ENCODE data around the gene LRSAM1.

The LRSAM1 gene

DNA sequence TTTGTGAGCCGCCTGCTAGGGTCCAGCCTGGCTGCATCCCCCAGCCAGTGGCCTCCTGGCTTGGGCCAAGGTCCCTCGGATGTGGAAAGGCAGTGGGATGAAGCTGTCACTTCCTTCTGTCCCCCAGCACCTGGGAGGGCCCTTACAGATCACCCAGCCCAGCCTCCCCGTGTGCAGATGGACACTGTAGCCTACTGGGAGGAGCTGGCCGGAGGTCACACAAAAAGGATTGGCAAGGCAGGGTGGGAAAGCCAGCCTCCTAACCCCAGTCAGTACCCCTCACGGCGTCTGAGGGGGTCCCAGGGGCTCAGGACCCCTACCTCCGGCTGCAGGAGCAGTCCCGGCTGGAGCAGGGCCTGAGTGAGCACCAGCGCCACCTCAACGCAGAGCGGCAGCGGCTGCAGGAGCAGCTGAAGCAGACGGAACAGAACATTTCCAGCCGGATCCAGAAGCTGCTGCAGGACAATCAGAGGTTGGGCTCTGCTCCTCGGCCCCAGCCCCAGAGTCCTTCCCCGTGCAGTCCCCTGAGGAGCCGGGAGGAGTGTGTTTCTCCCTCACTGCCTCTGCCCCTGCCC is 28.3 kb downstream of the LRSAM1 start:
- Histone ChIP-seq H3K9me3 (ENCODE audit: severe bottlenecking) (no peaks in the 10 kb centered on the region), H3K27ac (ENCODE audit: poor library complexity, severe bottlenecking) (no peak overlapping the region), H3K27me3 (ENCODE audit: insufficient read depth, poor library complexity, severe bottlenecking) (no peaks in the 10 kb centered on the region), H3K36me3 (ENCODE audit: low read depth) (peaks cover 52% of the 10 kb centered on the region), H3K4me3 (ENCODE audit: severe bottlenecking) (no peak overlapping the region), H3K4me1 (ENCODE audit: insufficient read depth, poor library complexity, severe bottlenecking) (no peaks in the 10 kb centered on the region)
- TF ChIP-seq, protein P1, sequence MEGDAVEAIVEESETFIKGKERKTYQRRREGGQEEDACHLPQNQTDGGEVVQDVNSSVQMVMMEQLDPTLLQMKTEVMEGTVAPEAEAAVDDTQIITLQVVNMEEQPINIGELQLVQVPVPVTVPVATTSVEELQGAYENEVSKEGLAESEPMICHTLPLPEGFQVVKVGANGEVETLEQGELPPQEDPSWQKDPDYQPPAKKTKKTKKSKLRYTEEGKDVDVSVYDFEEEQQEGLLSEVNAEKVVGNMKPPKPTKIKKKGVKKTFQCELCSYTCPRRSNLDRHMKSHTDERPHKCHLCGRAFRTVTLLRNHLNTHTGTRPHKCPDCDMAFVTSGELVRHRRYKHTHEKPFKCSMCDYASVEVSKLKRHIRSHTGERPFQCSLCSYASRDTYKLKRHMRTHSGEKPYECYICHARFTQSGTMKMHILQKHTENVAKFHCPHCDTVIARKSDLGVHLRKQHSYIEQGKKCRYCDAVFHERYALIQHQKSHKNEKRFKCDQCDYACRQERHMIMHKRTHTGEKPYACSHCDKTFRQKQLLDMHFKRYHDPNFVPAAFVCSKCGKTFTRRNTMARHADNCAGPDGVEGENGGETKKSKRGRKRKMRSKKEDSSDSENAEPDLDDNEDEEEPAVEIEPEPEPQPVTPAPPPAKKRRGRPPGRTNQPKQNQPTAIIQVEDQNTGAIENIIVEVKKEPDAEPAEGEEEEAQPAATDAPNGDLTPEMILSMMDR (IDR thresholded peaks at IDR 0.05; ENCODE audit: poor library complexity, severe bottlenecking): no peak
- no peak for DNase-seq (ENCODE audit: low spot score)
- ATAC-seq (ENCODE audit: low read depth): no peak

DNA sequence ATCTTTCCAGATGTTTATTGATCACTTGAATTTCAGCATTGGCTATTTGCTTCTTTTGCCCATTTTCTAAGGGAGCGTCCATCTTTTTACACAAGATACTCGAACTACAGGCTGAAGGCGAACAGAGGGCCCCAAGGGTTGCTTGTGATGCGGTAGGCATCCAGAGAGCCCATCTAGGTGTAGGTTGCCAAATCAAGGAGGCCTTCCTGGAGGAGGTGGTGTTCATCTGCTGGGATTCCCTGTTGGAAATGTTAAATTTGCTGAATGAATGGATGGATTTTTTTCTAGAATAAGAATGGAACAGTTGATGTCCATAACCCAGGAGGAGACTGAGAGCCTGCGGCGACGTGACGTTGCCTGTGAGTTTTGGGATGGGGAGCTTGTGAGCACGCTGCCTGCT is 31.4 kb downstream of the LRSAM1 start:
- H3K4me1 ChIP-seq (ENCODE audit: insufficient read depth, poor library complexity, severe bottlenecking): no peaks in the 10 kb centered on the region
- H3K36me3 ChIP-seq (ENCODE audit: low read depth): peaks cover 72% of the 10 kb centered on the region
- no peak overlapping the region for H3K27ac ChIP-seq (ENCODE audit: poor library complexity, severe bottlenecking)
- no peaks in the 10 kb centered on the region for H3K9me3 ChIP-seq (ENCODE audit: severe bottlenecking)
- no peak for DNase-seq (ENCODE audit: low spot score)
- TF ChIP-seq, protein P1 (IDR thresholded peaks at IDR 0.05; ENCODE audit: poor library complexity, severe bottlenecking): no peak
- no peak for ATAC-seq (ENCODE audit: low read depth)
- H3K4me3 ChIP-seq (ENCODE audit: severe bottlenecking): no peak overlapping the region
- no peaks in the 10 kb centered on the region for H3K27me3 ChIP-seq (ENCODE audit: insufficient read depth, poor library complexity, severe bottlenecking)

DNA sequence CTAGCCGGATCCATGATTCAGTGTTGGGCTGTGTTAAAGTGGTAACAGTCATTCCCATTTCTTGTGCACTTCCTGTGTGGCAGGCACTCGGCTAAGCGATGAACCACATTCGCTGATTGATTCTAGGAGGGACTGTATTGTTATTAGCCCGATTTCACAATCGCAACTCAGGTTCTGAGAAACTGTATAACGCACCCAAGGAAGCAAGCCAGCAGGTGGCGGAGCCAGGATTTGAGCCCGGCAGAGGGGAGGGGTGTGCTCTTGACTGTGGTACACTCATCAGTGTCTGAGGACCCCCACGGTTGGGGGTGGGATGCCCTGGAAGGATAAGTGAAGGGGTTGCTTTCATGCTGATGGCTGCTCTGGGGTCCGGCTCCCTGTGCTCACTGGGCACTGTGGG is 34.7 kb downstream of the LRSAM1 start:
- no peak for ATAC-seq (ENCODE audit: low read depth)
- H3K4me3 ChIP-seq (ENCODE audit: severe bottlenecking): no peak overlapping the region
- TF ChIP-seq, protein P1 (IDR thresholded peaks at IDR 0.05; ENCODE audit: poor library complexity, severe bottlenecking): no peak

DNA sequence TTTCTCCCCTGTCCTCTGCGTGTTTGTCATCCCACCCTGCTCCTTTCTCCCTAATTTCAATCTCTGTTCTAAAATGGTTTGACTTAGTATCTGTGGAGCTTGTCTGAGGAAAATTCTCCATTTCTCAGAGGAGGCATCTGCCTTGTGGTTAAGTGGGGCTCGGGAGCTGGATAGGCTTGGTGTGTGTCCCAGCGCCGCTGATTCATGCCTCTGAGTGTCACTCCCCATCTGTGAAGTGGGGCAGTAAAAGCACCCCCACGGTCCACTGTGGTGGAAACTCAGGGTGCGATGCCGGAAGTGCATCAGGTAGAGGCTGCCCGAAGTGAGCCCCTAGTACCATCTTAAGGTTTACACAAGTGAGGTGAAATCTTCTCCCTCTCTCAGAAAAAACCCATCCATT is 37.6 kb downstream of the LRSAM1 start:
- Histone ChIP-seq H3K27ac (ENCODE audit: poor library complexity, severe bottlenecking) (no peak overlapping the region), H3K4me1 (ENCODE audit: insufficient read depth, poor library complexity, severe bottlenecking) (no peaks in the 10 kb centered on the region), H3K27me3 (ENCODE audit: insufficient read depth, poor library complexity, severe bottlenecking) (no peaks in the 10 kb centered on the region), H3K9me3 (ENCODE audit: severe bottlenecking) (no peaks in the 10 kb centered on the region), H3K4me3 (ENCODE audit: severe bottlenecking) (no peak overlapping the region), H3K36me3 (ENCODE audit: low read depth) (peaks cover 56% of the 10 kb centered on the region)
- TF ChIP-seq, protein P1 (IDR thresholded peaks at IDR 0.05; ENCODE audit: poor library complexity, severe bottlenecking): no peak
- no peak for DNase-seq (ENCODE audit: low spot score)
- ATAC-seq (ENCODE audit: low read depth): no peak

More for the DNA sequence above, 34.7 kb downstream of the LRSAM1 start:
- DNase-seq (ENCODE audit: low spot score): no peak
- Histone ChIP-seq H3K36me3 (ENCODE audit: low read depth) (peaks cover 67% of the 10 kb centered on the region), H3K9me3 (ENCODE audit: severe bottlenecking) (no peaks in the 10 kb centered on the region), H3K4me1 (ENCODE audit: insufficient read depth, poor library complexity, severe bottlenecking) (no peaks in the 10 kb centered on the region), H3K27ac (ENCODE audit: poor library complexity, severe bottlenecking) (no peak overlapping the region), H3K27me3 (ENCODE audit: insufficient read depth, poor library complexity, severe bottlenecking) (no peaks in the 10 kb centered on the region)

DNA sequence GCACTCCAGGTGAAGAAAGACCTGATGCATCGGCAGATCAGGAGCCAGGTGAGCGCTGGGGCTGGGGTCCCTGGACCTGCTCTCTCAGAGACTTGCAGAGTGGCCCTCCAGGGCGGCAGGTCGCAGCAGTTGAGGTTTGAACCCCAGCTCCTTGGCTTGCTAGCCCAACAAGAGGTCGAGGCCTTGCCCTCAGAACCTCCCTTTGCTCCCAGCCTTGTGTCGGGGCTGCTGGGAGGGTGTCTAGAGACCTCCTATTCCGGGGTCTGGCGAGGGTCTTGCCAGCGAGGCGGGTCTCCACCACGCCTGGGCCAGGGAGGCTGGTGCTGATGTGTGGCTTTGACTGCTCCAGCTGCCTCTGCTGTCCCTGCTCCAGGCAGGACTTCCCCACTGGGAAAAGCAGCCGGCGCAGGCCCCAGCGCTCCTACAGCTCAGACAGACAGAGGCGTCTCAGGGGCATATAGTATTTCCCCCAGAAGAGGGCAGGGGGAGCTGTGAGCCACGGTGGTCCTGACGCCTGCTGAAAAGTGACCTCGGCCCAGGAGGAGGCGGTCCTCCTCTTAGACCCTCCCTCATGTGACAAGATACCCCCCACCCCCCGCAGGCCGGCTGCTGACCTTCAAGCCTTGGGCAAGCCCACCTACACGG is 38.3 kb downstream of the LRSAM1 start:
- no peaks in the 10 kb centered on the region for H3K27me3 ChIP-seq (ENCODE audit: insufficient read depth, poor library complexity, severe bottlenecking)
- H3K9me3 ChIP-seq (ENCODE audit: severe bottlenecking): no peaks in the 10 kb centered on the region
- H3K4me1 ChIP-seq (ENCODE audit: insufficient read depth, poor library complexity, severe bottlenecking): no peaks in the 10 kb centered on the region
- H3K4me3 ChIP-seq (ENCODE audit: severe bottlenecking): no peak overlapping the region
- H3K27ac ChIP-seq (ENCODE audit: poor library complexity, severe bottlenecking): no peak overlapping the region
- no peak for ATAC-seq (ENCODE audit: low read depth)
- H3K36me3 ChIP-seq (ENCODE audit: low read depth): peaks cover 56% of the 10 kb centered on the region
- TF ChIP-seq, protein P1 (IDR thresholded peaks at IDR 0.05; ENCODE audit: poor library complexity, severe bottlenecking): no peak
- no peak for DNase-seq (ENCODE audit: low spot score)
